NB4 (cell line): ENCODE results near the gene F7.

Experiments used
- DNase-seq: peaks from one replicate; pipeline ENCODE4 v3.0.0; 2010; ENCODE audit warnings: low read depth
- H3K4me3 ChIP-seq: one replicate; pipeline ENCODE4 v1.5.1; 2011; ENCODE audit warnings: mild to moderate bottlenecking, low read depth, low read length, moderate library complexity
- CTCF ChIP-seq: IDR thresholded peaks from one replicate; pipeline ENCODE4 v1.5.1; 2012; ENCODE audit warnings: low read depth, low read length
- MYC ChIP-seq: IDR thresholded peaks from 2 replicates; pipeline ENCODE4 v1.6.1; 2011; ENCODE audit warnings: low read depth, low read length
- POLR2A ChIP-seq: IDR thresholded peaks from 2 replicates; pipeline ENCODE4 v1.6.1; 2011; ENCODE audit warnings: mild to moderate bottlenecking; ENCODE audit not compliant: insufficient read length; ENCODE audit errors: extremely low read depth
- TF ChIP-seq, protein P1 (sequence below): IDR thresholded peaks from 2 replicates; pipeline ENCODE4 v1.6.1; 2011; ENCODE audit warnings: low read depth, low read length

F7 gene

GRCh38 chr13:113064000-113064533 lies 41.5 kb upstream of the F7 start:
- H3K4me3 ChIP-seq, result no peak overlapping the region
- no peak for DNase-seq
- TF ChIP-seq CTCF, result no peak
- TF ChIP-seq MYC, result no peak; the same call in 1 of the 2 replicates
- TF ChIP-seq, protein P1, sequence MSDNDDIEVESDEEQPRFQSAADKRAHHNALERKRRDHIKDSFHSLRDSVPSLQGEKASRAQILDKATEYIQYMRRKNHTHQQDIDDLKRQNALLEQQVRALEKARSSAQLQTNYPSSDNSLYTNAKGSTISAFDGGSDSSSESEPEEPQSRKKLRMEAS, result no peak
- TF ChIP-seq POLR2A, result no peak

DNA sequence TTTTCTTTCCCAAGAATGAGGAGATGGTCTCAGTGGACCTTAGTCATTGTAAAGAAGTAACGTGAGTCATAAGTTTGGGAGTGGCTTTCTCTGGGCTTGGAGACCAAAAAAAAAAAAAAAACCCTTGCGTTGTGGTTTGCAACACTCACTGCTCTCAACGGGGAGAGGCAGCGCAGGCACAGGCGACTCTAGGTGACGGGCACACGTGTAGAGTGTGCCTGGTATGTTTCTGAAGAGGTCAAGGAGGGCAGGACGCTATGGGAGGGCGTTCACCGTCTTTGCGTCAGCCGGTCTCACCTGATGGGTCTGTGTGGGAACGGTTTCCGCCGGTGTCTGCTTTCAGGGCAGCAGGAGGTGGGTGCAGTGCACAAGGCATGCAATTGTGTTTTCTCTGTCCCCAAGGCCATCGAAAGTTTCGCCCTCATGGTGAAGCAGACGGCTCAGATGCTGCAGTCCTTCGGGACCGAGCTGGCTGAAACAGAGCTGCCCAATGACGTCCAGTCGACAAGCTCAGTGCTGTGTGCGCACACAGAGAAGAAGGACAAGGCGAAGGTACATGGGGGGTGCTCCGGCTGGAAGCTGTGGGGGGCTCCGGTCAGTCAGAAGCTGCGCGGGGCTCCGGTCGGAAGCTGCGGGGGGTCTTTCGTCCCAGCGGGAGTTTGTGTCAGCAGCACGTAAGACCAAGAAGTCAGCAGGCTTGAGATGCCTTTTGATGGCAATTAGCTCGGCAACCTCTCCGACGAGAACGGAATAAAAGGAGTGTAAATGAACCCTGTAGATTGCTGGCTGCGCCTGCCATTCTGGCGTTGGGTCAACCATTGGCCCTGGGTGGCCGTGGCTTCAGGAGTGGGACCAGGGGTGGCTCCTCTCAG lies 40.8 kb upstream of the F7 start:
- TF ChIP-seq, protein P1, result peak; percentile 81
- no peak for TF ChIP-seq POLR2A
- peak; percentile 69; the same call in 1 of the 2 replicates for TF ChIP-seq MYC
- no peak for TF ChIP-seq CTCF
- DNase-seq, result peak; percentile 92
- H3K4me3 ChIP-seq, result peak overlapping the region; percentile 13

- DNase-seq, result no peak
- TF ChIP-seq, protein P1, result no peak
- TF ChIP-seq POLR2A, result no peak
- no peak for TF ChIP-seq CTCF
- no peak for TF ChIP-seq MYC
- H3K4me3 ChIP-seq, result no peak overlapping the region
Measured at GRCh38 chr13:113065406-113066141, 40.0 kb upstream of the F7 start.

- H3K4me3 ChIP-seq, result no peak overlapping the region
- TF ChIP-seq MYC (no peak), CTCF (no peak), POLR2A (no peak)
- TF ChIP-seq, protein P1, result no peak
- DNase-seq, result no peak
Measured at GRCh38 chr13:113066142-113066455, 39.5 kb upstream of the F7 start.

DNA sequence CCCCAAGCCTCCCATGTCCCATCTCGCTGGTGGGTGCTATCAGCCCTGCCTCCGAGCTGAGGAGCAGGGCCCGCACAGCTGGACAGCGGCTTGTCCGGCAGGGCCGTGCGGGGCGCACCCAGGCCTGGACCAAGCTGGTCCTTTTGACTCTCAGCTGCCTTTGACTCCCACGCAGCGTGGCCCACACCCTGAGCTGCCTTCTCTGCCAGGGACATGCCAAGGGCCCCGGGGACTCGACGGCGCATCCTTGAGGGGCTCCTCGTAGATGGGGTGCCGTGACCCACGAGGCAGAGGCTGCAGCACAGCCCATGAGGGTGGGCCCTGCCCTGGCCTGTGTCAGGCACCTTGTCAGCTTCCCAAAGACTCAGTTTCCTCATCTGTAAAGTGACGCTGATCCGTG lies 38.8 kb upstream of the F7 start:
- DNase-seq, result no peak
- no peak overlapping the region for H3K4me3 ChIP-seq
- TF ChIP-seq CTCF, result no peak
- TF ChIP-seq POLR2A, result no peak
- TF ChIP-seq MYC, result no peak
- TF ChIP-seq, protein P1, result no peak
